Measurements from ENCODE around the gene DROSHA.
"Not testable (repeated sequence)": the region's sequence is repeated elsewhere in the genome, so short reads cannot be mapped to it uniquely, and the experiment has no call there.

DROSHA gene

DNA sequence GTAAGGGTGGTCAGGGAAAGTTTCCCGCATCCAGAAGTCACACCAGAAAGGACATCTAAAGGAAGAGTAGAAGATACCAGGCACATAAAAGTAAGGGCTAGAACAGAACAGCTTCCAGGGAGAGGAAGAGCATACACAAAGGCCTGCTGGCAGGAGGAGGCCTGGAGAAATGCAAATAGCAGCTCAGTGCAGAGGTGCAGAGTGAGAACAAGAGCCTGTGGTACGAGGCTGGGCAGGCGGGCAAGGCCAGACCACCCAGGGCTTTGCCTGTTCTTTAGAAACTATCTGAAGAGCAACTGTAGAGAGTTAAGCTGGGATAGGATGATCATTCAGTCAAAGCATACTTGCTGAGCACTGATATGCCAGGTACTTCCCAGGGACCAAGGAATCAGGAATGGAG, 115.3 kb downstream of the DROSHA start:
- no peak for DNase-seq (ENCODE audit: low read depth)

DNA sequence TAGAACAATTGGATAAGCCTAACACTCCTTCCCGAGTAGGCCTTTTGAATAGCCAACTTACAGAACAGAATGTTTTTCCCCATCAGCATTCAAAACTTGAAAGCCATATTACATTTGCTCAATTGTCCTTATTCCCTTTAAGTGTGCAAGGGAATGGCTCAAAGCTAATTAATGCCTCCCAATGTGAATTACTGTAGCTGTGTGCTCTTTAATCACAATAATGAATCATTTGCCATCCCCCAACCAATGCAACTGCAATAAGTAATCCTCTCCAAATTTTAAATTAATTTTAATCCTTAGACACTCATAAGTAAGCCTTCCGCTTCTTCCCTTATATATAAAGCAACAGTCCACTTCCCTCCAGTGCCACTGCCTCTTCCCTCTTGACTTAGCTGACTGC, 115.9 kb downstream of the DROSHA start:
- DNase-seq (ENCODE audit: low read depth), result no peak

DNA sequence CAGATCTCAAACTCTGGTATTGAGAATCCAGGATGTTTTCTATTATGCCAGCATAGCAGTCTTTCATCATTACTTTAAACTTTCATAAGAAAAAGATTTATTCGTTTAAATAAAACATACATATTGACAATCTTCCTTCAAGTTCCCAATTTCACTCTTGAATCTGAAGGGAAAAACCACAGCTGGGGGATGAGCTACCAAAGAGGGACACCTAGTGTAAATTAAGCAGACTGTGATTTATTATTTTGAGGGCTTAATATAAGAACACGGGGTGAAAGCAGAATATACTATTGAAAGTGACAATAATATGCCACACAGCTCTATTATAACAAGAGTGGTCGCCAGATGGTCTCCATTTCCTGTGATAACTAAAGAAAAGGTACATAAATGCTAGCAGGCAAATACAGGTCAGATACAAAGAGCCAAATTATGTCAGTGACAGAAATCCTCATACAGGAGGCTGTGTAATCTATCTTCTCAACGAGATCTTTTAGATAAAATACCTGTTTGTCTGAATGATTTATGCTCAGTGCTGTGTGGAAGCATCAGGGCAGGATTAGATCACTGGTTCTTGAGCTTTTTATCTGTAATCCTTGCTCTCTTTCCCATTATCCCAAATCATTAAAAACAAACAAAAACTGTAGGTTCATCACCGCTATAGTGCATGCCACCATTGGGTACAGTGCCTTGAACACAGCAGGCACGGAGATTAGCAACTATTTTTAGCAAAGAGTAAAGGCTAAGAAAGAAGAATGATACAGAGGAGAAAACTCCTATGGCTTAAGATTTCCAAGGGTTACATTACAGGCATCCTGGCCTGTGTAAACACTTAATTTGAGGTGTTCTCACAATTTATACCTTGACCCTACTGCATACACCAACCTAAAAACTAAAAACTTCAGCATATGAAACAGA, 116.6 kb downstream of the DROSHA start:
- no peak for DNase-seq (ENCODE audit: low read depth)

DNA sequence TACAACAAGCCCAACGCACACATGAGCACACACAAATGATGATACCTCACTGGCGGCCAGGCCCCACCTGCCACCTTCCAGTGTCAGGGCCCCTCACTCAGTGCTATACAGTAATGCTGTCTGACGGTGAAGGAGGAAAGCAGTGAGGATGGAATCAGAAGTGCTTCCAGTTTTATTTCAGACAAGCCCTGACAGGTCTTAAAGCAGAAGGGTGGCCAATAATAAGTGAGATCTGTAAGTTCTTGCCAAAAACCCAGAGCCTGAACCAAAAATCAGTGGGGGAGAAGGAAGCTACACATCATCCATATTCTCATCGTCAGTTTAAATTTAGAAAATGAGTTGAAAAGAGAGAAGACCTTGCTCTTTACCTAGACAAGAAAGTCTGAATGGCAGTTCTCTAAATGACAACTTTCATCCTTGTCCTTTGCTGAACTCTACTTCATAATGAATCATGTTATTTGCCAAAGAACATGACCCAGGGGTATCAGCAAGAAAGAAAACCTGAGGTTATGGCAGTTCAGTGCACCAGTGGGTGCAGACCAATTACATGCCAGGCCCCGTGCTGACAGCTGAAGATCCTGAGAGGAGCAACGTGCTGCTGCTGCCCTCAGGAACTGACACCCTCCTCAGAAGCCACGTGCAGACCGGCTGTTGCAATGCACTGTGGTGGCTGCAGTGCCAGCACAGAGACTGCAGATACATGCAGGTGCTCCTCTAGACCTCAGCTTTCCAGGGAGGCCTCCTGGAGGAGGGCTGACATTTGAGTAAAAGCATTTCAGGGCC, 118.7 kb downstream of the DROSHA start:
- DNase-seq (ENCODE audit: low read depth), result no peak

DNA sequence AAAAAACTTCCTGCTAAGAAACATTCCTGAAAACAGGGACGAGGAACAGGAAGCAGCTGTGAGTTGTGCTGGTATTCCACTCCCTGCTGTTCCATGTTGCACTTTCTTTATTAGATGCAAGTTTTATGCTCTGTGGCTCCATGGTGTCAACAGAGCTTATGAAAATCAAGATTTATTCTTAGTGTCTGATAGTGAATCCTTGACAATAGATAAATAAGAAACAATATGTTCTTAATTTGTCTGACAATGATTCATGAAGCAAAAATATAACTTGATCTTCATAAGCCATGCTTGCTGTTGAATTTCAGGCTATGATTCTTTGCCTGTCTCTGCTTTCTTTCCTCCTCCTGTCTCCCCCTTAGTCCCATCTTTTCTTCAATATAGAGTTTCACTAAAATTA, 119.6 kb downstream of the DROSHA start:
- peak; percentile 62 for DNase-seq (ENCODE audit: low read depth)

DNA sequence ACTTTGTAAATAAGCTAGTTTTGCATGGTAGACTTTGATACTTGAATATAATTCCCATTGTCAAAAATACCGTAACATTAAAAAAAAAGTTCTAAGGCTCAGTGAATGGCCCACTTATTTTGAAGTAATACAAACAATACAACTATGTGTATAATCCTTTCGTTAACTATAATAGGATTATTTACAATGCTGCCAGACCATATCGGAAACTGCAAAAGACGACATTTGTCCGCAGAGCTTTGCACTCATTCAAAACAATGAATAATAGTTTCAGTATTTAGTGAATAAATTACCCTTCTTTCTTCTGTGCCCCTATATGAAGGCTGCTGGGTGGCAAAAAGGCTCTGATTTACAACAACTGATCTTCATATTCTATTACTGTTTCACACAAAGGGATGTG, 121.8 kb downstream of the DROSHA start:
- no peak for DNase-seq (ENCODE audit: low read depth)

DNA sequence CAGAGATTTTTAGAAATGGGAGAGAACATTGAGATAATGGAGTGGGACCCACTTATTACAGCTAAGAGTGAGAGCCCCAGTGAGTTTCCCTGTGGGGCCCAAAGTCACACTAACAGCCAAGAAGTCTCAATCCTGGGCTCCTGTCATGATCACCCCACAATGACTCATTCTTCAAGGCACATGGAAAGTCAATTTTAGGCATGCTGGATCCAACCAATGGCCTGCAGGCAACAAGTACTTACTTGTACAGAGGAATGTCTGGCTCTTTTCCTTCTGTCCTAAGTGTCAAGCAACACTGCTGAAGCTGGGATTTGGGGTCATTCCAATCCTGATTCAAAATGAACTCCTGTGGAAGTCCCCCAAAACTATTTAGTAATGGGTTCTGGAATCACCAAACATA, 123.1 kb downstream of the DROSHA start:
- peak; percentile 31 for DNase-seq (ENCODE audit: low read depth)

DNA sequence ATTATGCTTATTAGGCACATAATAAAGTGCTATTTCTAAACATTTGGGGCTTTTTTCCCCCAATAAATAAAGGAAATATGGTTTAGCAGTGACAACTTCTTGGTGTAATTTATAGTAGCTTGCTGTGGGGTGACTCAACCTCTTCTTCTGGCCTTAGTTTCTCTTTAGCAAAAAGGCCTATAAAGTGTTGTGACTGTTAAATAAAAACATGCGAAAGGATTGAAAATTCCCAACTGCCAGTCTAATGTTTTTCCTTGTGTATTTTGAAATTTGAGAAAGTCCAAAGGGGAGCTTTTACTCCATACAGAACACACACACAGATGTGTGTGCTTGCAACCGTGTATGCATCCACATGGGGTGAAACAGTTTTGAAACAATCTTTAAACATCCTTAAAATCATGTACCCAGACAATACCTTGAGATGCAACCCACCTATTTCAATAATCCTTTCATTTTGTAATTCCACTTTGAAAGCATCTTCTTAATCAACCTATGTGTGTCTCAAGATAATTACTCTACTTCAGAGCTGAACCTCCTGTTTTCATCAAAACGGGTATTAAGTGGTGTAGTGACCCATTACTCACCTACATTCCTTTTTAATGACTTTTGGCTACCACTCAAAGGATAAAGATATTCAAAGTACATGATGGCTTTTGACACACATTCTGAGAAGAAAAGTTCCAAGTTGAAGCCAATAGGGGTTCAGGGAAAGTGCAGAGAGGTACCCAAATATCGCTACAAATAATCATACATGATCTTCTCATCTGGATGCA, 123.8 kb downstream of the DROSHA start:
- DNase-seq (ENCODE audit: low read depth), result no peak

DNA sequence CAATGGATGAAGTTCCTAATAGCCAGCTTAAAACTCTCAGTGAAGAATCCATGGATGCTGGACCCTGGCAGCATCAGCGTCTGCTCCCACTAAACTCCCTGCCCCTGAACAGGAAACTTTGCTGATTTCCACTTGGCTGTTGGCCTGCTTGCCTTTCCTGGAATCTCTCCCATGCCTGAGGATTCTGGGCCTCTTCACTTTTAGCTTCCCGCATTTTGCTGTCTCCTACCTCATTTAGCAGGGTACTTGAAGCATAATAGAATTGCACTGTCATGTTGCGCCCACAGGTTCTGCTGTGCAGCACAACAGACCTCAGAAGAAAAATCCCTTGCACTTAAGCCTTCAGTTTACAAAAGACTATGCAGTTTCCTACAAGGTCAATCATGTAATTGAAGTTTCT, 127.6 kb downstream of the DROSHA start:
- no peak for DNase-seq (ENCODE audit: low read depth)

DNA sequence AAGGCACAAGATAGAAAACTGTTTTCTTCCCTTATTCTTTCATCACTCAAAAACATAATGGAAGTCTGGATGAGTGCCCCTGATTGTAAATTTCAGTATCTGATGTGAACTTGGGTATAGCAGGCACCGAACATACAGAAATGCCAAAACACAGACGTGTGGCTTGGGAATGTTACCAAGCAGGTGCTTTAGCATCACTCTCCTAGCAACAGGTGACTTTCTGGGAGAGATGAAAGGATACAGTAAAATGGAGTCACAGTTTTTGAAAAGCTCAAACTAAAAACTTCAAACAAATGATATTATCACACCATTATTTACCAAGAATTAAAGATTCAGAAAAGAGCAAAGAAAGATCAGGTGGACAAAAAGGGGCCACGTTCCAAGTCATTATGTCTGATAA, 130.2 kb downstream of the DROSHA start:
- no peak for DNase-seq (ENCODE audit: low read depth)

DNA sequence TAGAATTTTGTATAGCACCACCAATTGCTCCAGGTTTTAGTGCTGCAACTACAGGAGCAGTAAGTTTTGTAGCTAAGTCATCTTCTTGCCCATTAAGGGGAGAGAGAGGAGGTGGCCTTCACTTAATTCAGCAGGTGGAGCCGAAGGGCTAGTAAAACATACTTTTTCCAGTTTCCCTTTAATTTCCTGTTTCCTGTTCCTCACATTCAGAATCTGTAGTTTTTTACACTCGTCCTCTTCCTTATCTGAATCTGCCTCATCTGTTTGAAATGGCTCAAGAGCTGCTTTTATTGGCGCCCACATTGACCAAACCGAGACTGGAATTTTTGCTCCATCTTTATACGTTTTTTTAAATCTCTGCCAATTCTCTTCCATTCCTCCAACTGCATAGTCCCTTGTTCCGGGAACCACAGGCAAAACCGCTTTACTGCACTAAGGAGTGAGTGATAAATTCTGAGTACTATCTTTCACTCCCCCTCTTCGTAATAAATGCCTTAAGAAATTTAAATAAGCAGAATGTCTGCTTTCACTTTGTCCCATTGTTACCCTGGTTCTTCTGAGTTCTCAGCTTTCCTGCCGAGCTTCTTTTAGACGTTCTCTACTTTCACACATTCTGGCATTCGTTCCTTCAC, 133.9 kb downstream of the DROSHA start:
- DNase-seq (ENCODE audit: low read depth), result no peak

DNA sequence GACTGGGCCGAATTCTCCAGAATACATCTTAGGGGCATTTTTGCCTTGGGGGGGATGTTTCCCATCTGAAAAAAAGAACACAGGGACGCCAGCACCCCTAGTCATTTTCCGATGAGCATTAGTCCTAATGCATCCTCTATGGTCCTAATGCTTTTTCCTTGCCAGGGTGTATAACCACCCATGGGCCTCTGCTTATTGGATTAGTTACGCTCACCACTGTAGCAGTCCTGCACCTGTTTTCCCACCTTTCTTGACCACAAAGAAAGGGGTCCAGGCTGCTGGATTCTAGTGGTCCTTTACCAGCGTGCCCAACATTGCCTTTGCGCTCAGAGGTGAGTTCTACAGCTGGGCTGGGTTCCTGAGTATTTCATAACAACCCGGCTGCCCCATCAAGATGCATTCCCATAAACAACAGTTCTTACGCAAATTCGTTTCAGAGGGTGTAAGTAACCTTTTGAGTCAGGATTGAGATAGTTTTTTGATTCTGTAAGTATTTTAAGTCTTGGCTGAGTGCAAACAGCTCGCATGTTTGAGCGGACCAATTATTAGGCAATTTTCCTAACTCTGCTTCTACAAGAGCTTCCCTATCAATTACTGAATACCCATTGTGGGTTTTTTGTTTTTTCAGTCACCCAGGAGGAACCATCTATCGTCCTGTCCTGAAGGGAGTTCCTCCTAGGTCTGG, 135.1 kb downstream of the DROSHA start:
- no peak for DNase-seq (ENCODE audit: low read depth)

DNA sequence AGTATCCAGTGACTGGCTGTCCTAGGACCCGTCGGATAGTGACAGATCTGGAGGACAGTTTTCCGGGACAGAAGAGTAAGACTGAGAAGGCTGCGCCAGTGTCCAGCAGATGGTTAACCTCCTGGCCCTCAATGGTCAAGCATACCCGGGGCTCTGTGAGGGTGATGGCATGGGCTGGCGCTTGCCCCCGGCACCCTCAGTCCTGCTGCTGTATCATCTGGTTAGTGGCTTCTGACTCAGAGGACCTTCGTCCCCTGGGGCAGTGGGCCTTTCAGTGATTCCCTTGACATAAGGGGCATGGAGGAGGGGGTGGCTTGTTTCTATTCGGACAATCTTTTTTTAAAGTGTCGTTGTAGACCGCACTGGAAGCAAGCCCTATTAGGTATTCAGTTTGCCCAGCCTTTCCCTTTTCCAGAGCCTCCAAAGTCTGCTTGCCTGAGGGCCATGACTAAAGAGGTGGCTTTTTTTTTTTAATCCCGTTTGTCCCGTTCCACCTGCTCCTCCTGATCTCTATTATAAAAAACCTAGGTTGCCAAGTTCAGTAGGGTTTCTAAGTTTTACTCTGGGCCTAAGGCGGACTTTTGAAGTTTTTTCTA, 136.3 kb downstream of the DROSHA start:
- not testable (repeated sequence) for DNase-seq (ENCODE audit: low read depth)

DNA sequence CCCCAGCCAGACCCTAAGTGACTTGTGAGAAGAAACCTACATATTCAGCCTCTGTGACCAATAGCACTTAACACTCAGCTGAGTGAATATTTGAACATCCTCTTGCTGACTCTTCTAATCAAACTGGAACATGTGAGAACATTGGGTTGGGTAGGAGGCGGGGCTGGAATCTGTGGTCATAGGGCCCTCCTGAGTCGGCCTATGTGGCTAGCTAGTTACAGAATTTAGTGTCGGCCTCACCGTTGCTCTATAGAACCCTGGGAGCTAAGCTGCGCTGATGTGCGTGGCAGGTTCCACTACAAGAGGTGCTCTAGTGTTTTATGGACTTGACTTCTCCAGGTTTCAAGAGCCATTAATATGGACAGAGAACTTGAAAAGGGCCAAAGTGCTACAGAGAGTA, 138.8 kb downstream of the DROSHA start:
- no peak for DNase-seq (ENCODE audit: low read depth)

DNA sequence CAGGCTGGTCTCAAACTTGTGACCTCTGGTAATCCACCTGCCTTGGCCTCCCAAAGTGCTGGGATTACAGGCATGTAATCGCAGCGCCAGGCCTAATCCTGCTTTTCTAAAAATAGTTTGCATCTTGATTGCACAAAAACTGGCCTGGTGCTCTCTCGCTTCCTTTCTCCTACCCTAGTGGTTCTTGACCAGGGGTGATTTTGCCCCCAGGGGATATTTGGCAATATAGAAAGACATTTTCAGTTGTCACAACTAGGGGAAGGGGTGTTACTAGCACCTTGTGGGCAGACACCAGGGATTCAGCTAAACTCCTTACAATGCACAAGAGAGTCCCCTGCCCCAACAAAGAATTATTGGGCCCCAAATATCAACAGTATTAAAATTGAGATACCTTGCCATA, 139.8 kb downstream of the DROSHA start:
- DNase-seq (ENCODE audit: low read depth), result no peak

DNA sequence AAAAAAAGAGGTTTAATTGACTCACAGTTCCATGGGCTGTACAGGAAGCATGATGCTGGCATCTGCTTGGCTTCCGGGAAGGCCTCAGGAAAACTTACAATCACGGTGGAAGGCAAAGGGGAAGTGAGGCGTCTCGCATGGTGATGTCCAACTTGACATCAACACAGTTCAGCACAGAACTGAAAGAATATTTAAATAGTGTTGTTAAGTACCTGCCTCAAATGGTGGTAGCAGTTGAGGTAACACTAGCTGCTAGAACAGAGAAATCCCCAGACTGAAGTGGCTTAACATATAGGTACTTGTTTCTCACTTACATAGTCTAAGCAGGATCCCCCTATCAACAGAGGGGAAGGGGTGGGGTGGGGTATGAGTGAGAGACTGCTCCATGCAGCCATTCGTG, 141.6 kb downstream of the DROSHA start:
- no peak for DNase-seq (ENCODE audit: low read depth)

DNA sequence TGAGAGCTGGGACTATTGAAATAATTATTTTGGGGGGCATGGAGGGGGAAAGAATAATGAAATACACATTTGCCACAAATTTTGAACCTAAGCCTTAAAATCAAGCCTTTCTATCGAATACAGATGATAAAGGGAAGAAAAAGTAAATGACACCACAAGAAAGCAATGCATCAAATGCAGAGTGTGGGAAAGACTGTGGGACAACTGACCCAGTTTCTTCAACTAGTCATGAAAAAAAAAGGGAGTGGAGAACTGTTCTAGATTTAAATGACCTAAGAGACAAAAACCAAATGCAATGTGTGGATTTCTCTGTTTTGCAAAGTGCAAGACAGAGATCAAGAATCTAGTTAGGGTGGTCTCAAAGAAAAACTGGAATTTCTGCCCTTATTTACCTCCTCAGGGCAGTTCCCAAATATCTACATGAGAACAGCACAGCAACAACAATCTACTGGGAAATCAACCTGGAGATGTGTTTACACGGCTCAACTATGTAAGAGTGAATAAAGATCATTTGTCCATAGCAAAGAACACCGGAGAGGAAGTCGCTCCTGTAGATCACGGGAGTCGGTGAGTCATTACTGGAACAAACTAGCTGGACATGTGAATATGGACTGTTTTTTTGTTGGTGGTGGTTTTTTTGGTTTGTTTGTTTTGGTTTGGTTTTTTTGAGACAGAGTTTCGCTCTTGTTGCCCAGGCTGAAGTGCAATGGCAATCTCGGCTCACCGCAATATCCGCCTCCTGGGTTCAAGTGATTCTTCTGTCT, 145.9 kb downstream of the DROSHA start:
- DNase-seq (ENCODE audit: low read depth), result no peak

DNA sequence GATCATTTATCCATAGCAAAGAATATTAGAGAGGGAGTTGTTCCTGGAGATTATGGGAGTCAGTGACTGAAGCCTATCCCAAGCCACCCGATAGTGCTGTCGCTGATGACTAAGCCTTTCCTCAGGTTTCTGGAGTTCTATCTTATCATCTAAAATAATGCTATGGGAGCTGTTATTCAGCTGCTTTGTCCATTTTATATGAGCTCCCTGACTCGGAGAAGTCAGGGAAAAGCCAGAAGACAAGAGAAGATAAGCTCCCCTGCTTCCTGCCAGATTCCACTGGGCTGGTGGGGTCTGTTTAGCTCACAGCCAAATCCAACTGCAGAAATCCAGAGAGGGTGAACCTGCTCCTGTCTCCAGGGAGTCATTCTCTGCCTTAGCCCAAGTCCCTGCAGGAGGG, 148.2 kb downstream of the DROSHA start:
- DNase-seq (ENCODE audit: low read depth), result no peak

DNA sequence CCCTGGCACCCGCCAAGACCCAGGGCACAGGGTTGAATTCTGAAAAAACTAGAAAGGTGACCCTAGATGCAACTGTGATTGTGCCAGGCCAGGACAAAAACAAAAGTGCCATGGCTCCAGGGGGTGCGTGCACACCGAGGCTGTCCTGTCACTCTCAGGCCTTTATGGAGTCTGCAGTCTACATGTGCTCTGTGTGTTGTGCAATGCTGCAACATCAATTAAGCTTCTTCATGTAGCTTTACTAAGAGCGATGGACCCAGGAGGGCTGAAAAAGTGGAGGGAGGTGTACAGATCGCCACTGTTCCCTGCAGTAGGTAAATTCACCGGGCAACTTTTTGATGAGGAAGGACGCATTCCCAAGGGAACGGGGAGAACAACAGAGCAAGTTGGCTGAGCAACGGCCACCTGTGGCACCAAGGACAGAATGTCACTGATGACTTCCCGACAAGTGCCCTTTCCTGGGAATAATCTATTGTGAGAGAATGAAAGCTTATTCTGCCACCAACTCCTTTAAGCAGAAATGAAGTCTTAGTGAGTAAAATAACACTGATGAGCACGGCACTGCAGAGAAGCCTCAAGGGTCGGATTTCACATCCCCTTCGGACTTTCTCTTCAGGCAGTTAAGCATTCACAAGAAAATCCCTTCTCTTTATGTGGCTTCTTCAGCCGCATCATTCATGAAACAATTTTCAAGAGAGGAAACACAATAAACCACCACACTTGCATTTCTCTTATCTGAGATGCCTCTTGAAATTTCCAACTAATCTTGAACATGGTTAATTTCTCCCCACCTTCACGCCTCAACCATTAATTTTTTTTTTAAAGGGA, 149.6 kb downstream of the DROSHA start:
- DNase-seq (ENCODE audit: low read depth), result no peak
